Fibroblast of the aortic adventitia (primary cell): Measurements from ENCODE around the gene MOB3B. TPM values are rescaled to one million over a fixed set of nuclear protein-coding genes. Genes with fewer than 3 reads are reported as not detected.
A peak's percentile ranks its signal among the peaks of the same experiment; 100 is the strongest.

Experiments
- DNase-seq: peaks from one replicate; pipeline ENCODE4 v3.0.0-alpha.2; 2010; ENCODE audit warnings: low read depth
- H3K4me3 ChIP-seq: 2 replicates; pipeline ENCODE4 v1.5.1; 2011; ENCODE audit warnings: low read depth, mild to moderate bottlenecking, control low read depth, low read length, moderate library complexity
- total RNA-seq: library from RNA; depleted of rRNA; stranded (reverse); fragments of >200 nt; gene quantifications from 2 replicates; pipeline ENCODE4 v1.2.3, GENCODE V29; 2012; ENCODE audit warnings: low replicate concordance
- TF ChIP-seq, protein P1 (sequence below): IDR thresholded peaks from 2 replicates; pipeline ENCODE4 v1.5.1; 2011; ENCODE audit warnings: mild to moderate bottlenecking, low read length, control low read depth, inconsistent platforms; ENCODE audit not compliant: insufficient read depth

The MOB3B gene
- total RNA-seq, 1 donor, result under 0.01 TPM

DNA sequence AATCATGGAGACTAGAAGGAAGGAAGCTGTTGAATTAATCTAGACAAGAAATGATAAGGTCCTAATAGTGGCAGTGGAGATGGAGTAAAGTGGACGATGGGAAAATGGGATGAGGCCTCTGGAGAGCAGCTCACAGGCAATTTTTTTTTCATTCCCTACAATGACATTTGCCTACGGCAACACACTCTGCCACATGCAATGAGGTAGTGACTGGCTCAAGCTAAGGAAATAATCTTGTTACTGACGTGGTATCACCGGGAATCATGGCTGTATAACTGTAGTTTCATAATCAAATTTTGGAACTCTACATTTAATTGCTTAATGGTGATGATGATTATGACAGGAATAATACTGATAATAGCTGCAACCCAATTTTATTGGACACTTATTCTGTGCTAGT is 12.1 kb upstream of the MOB3B start:
- no peak for DNase-seq
- TF ChIP-seq, protein P1, sequence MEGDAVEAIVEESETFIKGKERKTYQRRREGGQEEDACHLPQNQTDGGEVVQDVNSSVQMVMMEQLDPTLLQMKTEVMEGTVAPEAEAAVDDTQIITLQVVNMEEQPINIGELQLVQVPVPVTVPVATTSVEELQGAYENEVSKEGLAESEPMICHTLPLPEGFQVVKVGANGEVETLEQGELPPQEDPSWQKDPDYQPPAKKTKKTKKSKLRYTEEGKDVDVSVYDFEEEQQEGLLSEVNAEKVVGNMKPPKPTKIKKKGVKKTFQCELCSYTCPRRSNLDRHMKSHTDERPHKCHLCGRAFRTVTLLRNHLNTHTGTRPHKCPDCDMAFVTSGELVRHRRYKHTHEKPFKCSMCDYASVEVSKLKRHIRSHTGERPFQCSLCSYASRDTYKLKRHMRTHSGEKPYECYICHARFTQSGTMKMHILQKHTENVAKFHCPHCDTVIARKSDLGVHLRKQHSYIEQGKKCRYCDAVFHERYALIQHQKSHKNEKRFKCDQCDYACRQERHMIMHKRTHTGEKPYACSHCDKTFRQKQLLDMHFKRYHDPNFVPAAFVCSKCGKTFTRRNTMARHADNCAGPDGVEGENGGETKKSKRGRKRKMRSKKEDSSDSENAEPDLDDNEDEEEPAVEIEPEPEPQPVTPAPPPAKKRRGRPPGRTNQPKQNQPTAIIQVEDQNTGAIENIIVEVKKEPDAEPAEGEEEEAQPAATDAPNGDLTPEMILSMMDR, result no peak

DNA sequence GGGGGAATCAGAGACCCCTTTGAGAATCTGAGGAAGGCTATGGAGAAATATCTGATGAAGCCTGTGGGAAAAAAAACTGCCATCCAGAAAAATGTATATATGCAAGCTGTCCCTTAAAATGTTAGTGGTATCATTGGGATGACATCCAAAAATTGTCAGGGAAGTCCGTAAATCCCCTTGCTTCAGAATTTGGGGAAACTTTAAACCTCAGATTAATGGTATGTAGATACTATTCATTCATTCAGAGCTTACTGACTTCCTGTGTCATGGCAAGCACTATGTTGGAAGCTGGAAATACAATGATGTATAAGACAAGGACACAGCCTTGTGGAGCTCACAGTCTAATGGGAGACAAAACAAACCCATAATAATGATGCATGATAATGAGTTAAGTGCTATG is 10.9 kb upstream of the MOB3B start:
- H3K4me3 ChIP-seq, result no peak overlapping the region
- peak; percentile 48 for DNase-seq
- TF ChIP-seq, protein P1, result no peak

More for the DNA sequence above, 12.1 kb upstream of the MOB3B start:
- H3K4me3 ChIP-seq, result no peak overlapping the region

DNA sequence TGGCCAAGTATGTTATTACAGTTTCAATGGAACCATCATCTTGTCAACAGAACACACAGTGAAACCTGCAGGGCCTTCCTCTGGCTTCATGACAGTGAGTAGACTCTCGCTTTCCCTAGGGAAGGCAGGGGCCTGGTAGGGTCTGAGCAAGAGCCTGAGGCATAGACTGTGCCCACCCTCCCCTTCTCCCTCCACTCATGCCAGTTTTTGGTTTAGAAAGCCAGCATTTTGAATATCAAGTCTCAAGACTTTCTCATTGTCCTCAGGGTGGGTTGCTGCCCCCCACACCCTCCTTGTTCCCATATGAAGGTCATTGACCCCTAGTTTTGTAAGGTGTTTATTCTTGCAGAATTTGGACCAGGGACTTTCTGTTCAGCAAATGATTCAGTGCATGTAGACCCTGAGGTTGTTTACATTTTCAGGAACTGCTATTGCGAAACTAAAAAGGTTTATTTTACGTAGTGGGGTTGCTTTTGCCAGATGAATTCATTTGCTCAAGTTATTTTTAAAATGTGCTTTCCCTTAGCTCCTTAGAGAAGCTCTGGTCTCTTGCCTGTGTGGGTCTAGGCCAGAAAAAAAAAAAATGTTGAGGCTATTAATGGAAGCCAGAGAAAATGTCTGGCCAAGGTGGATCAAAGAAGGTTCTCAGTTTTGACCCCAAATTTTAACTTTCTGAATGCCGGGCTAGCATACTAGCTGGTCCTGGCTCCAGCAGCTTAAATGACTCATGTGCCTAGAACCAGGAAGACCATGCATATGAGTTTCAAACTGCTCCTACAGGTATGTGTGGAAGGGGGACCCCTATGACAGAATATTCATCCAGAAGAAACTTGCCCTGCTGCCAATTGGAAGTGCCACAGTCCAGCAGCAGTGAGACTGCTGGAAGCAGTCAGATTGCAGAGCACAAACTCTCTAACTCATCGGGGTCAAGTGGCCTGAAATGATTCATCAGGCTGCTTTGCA is 10.1 kb upstream of the MOB3B start:
- TF ChIP-seq, protein P1, result no peak
- peak; percentile 91 for DNase-seq
- H3K4me3 ChIP-seq, result no peak overlapping the region

DNA sequence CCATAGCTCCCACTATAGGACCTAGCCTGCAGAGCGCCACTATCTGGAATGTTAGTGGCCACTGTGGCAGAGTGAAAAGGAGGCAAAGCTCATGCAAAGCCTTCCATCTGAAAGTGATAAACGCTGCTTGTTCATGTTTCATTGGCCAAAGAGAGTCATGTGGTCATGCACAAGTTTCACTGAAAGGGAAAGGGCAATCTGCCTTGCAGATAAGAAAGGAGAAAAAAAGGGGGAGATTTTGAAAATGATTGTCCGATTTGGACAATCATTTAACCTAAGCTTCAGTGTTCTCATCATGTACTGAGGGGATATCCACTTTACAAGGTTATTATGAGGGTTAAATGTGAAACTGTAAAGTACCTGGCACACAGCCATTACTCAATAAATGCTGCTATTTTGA is 9.0 kb upstream of the MOB3B start:
- no peak overlapping the region for H3K4me3 ChIP-seq
- DNase-seq, result no peak
- TF ChIP-seq, protein P1, result no peak

DNA sequence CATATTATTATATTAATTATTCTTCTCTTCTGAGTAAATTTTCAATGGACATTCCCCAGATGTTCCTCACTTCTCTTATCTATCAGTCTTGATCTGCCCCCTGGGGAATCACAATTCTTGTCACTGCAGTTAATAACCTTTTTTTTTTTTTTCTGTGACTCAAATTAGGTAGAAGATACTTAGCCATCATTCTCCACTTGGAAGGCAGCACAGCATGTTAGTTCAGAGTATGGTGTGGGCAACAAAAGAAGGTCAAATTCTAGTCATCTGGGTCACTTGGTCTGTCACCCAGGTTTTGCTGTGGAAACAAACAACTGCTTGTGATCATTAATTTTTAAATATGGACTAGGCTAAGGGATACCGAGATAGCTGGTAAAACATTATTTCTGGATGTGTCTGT is 8.1 kb upstream of the MOB3B start:
- DNase-seq, result no peak
- H3K4me3 ChIP-seq, result no peak overlapping the region
- TF ChIP-seq, protein P1, result no peak

DNA sequence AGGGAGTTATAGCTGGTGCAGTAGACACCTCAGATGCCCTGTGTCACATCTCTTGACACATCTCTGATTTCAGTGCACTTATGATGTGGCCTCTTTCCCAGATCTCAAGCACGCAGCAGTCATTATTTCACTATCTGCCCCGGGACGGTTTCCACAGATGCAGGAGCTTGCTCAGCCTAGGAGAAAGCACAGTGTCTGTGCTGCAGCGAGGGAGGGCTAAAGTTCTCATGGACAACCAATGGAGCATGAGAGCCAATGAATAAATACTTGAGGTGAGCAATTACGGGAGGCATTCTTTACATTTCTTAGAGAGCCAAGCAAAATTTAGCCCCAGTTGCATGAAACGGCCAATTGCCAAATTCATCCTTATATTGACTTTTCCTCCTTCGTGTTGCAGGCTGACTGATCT is 7.4 kb upstream of the MOB3B start:
- DNase-seq, result no peak
- TF ChIP-seq, protein P1, result no peak
- H3K4me3 ChIP-seq, result no peak overlapping the region
